Neural cell (in vitro differentiated cells): ENCODE data around the gene MRPL48. TPM values are rescaled to one million over a fixed set of nuclear protein-coding genes. Genes with fewer than 3 reads are reported as not detected.

Experiments used
- H2AFZ ChIP-seq: fragments of 200-600, 300-800 bp; sonication (generic), shearing (Covaris generic); 2 replicates; pipeline ENCODE4 v1.6.0; 2014; ENCODE audit warnings: low read depth, mild to moderate bottlenecking, antibody characterized with exemption, low read length, moderate library complexity
- H3F3A ChIP-seq: fragments of 200-600 bp; shearing (Covaris generic); 2 replicates; pipeline ENCODE4 v1.6.1; 2016; ENCODE audit warnings: mild to moderate bottlenecking, moderate library complexity, mixed read lengths, antibody characterized with exemption, low read length; ENCODE audit not compliant: insufficient read depth, poor library complexity, severe bottlenecking
- H3K27ac ChIP-seq: fragments of 200-600, 300-800 bp; sonication (generic), shearing (Covaris generic); 2 replicates; pipeline ENCODE4 v1.5.1; 2014; ENCODE audit warnings: mild to moderate bottlenecking, low read length, moderate library complexity
- H3K27me3 ChIP-seq: fragments of 300-800, 200-600 bp; sonication (generic), shearing (Covaris generic); 2 replicates; pipeline ENCODE4 v1.6.0; 2014; ENCODE audit warnings: mild to moderate bottlenecking, low read depth, low read length, moderate library complexity; ENCODE audit not compliant: insufficient read depth
- H3K36me3 ChIP-seq: fragments of 300-800, 200-600 bp; sonication (generic), shearing (Covaris generic); 2 replicates; pipeline ENCODE4 v1.5.1; 2014; ENCODE audit warnings: mild to moderate bottlenecking, antibody characterized with exemption, low read length, moderate library complexity; ENCODE audit not compliant: insufficient read depth
- H3K4me2 ChIP-seq: fragments of 300-800, 200-600 bp; sonication (generic), shearing (Covaris generic); 2 replicates; pipeline ENCODE4 v1.6.0; 2014; ENCODE audit warnings: mild to moderate bottlenecking, low read length
- H3K4me3 ChIP-seq: fragments of 300-800, 200-600 bp; sonication (generic), shearing (Covaris generic); 2 replicates; pipeline ENCODE4 v1.5.1; 2014; ENCODE audit warnings: mild to moderate bottlenecking, low read length, moderate library complexity
- H3K79me2 ChIP-seq: fragments of 200-600 bp; shearing (Covaris generic); replicated peaks from 2 replicates; pipeline ENCODE4 v1.6.0; 2014; ENCODE audit warnings: mild to moderate bottlenecking, low read length, moderate library complexity; ENCODE audit not compliant: insufficient read depth
- H3K9ac ChIP-seq: fragments of 300-800, 200-600 bp; sonication (generic), shearing (Covaris generic); 2 replicates; pipeline ENCODE4 v1.6.1; 2016; ENCODE audit warnings: mild to moderate bottlenecking, low read length, mixed read lengths
- H3K9me2 ChIP-seq: fragments of 200-600 bp; shearing (Covaris generic); 2 replicates; pipeline ENCODE4 v1.6.1; 2016; ENCODE audit warnings: mild to moderate bottlenecking, low read length, mixed read lengths; ENCODE audit not compliant: insufficient read depth
- H3K9me3 ChIP-seq: fragments of 200-600, 300-800 bp; sonication (generic), shearing (Covaris generic); 2 replicates; pipeline ENCODE4 v1.6.1; 2016; ENCODE audit warnings: mild to moderate bottlenecking, mixed run types, low read length, moderate library complexity, mixed read lengths
- H4K20me1 ChIP-seq: fragments of 200-600 bp; shearing (Covaris generic); 2 replicates; pipeline ENCODE4 v1.6.1; 2016; ENCODE audit warnings: mild to moderate bottlenecking, mixed run types; ENCODE audit not compliant: insufficient read depth
- EP300 ChIP-seq: fragments of 450-650 bp; conservative IDR thresholded peaks from 2 replicates; pipeline ENCODE4 v1.6.1; 2014; ENCODE audit warnings: antibody characterized with exemption, mild to moderate bottlenecking, moderate library complexity; ENCODE audit not compliant: poor library complexity, severe bottlenecking
- EZH2 ChIP-seq: fragments of 200-600, 300-800 bp; shearing (Covaris generic), sonication (generic); IDR thresholded peaks from 2 replicates; pipeline ENCODE4 v1.6.1; 2014; ENCODE audit warnings: antibody characterized with exemption, low read length, borderline replicate concordance, mild to moderate bottlenecking; ENCODE audit not compliant: insufficient read depth, poor library complexity, severe bottlenecking
- MXI1 ChIP-seq: fragments of 450-650 bp; conservative IDR thresholded peaks from 2 replicates; pipeline ENCODE4 v1.6.1; 2014; ENCODE audit warnings: antibody characterized with exemption, mild to moderate bottlenecking; ENCODE audit not compliant: poor library complexity, severe bottlenecking
- POLR2AphosphoS5 ChIP-seq: IDR thresholded peaks from 2 replicates; pipeline ENCODE4 v1.6.1; 2012
- RAD21 ChIP-seq: fragments of 450-650 bp; conservative IDR thresholded peaks from 2 replicates; pipeline ENCODE4 v1.6.1; 2014; ENCODE audit warnings: antibody characterized with exemption, mild to moderate bottlenecking, moderate library complexity
- SMC3 ChIP-seq: fragments of 450-650 bp; conservative IDR thresholded peaks from 2 replicates; pipeline ENCODE4 v1.6.1; 2014; ENCODE audit warnings: antibody characterized with exemption, mild to moderate bottlenecking, moderate library complexity; ENCODE audit not compliant: poor library complexity
- TAF1 ChIP-seq: IDR thresholded peaks from 2 replicates; pipeline ENCODE4 v1.6.1; 2012; ENCODE audit warnings: low read depth
- polyA plus RNA-seq: library from polyadenylated mRNA; depleted of rRNA; stranded (reverse); fragments of >200 nt; gene quantifications from 2 replicates; pipeline ENCODE4 v1.2.3, GENCODE V29; 2014
- TF ChIP-seq, protein P1 (sequence below): IDR thresholded peaks from 2 replicates; pipeline ENCODE4 v1.6.1; 2012; ENCODE audit warnings: borderline replicate concordance
- TF ChIP-seq, protein P2 (sequence below): fragments of 450-650 bp; IDR thresholded peaks from 2 replicates; pipeline ENCODE4 v1.5.1; 2014; ENCODE audit warnings: antibody characterized with exemption, mild to moderate bottlenecking, moderate library complexity; ENCODE audit not compliant: poor library complexity, severe bottlenecking

MRPL48 gene
- polyA plus RNA-seq, 1 donor from 2014 or later: 98.3 TPM

GRCh38 chr11:73804712-73805111, 17.0 kb downstream of the MRPL48 start:
- TF ChIP-seq TAF1: no peak
- TF ChIP-seq, protein P1, sequence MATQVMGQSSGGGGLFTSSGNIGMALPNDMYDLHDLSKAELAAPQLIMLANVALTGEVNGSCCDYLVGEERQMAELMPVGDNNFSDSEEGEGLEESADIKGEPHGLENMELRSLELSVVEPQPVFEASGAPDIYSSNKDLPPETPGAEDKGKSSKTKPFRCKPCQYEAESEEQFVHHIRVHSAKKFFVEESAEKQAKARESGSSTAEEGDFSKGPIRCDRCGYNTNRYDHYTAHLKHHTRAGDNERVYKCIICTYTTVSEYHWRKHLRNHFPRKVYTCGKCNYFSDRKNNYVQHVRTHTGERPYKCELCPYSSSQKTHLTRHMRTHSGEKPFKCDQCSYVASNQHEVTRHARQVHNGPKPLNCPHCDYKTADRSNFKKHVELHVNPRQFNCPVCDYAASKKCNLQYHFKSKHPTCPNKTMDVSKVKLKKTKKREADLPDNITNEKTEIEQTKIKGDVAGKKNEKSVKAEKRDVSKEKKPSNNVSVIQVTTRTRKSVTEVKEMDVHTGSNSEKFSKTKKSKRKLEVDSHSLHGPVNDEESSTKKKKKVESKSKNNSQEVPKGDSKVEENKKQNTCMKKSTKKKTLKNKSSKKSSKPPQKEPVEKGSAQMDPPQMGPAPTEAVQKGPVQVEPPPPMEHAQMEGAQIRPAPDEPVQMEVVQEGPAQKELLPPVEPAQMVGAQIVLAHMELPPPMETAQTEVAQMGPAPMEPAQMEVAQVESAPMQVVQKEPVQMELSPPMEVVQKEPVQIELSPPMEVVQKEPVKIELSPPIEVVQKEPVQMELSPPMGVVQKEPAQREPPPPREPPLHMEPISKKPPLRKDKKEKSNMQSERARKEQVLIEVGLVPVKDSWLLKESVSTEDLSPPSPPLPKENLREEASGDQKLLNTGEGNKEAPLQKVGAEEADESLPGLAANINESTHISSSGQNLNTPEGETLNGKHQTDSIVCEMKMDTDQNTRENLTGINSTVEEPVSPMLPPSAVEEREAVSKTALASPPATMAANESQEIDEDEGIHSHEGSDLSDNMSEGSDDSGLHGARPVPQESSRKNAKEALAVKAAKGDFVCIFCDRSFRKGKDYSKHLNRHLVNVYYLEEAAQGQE: no peak
- TF ChIP-seq, protein P2, sequence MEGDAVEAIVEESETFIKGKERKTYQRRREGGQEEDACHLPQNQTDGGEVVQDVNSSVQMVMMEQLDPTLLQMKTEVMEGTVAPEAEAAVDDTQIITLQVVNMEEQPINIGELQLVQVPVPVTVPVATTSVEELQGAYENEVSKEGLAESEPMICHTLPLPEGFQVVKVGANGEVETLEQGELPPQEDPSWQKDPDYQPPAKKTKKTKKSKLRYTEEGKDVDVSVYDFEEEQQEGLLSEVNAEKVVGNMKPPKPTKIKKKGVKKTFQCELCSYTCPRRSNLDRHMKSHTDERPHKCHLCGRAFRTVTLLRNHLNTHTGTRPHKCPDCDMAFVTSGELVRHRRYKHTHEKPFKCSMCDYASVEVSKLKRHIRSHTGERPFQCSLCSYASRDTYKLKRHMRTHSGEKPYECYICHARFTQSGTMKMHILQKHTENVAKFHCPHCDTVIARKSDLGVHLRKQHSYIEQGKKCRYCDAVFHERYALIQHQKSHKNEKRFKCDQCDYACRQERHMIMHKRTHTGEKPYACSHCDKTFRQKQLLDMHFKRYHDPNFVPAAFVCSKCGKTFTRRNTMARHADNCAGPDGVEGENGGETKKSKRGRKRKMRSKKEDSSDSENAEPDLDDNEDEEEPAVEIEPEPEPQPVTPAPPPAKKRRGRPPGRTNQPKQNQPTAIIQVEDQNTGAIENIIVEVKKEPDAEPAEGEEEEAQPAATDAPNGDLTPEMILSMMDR: no peak
- no peak for TF ChIP-seq RAD21
- TF ChIP-seq MXI1: no peak
- TF ChIP-seq EZH2: no peak
- no peak for TF ChIP-seq EP300
- no peak for TF ChIP-seq POLR2AphosphoS5
- no peak for TF ChIP-seq SMC3

DNA sequence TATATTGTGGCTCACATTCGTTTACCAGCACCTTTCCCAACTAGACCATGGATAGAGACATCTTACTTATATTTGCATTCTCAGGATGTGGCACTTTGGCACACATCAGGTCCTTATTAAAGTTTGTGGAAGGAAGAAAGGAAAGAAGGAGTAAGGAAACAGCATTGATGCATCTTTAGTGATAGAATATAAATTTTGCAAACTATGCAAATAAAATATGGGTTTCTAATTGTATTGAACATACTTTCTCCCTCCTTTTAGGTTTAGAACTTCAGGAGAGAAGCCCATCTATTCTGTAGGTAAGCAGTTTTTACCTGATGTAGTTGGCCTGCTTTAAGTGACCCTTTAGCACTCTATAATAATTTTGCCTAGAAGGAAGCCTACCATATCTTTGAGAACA, 20.4 kb downstream of the MRPL48 start:
- no peaks in the 10 kb centered on the region for H3K9me2 ChIP-seq
- peaks cover 6% of the 10 kb centered on the region for H3K36me3 ChIP-seq
- H2AFZ ChIP-seq: no peak overlapping the region
- no peaks in the 10 kb centered on the region for H3K9me3 ChIP-seq
- no peaks in the 10 kb centered on the region for H3F3A ChIP-seq
- no peak overlapping the region for H3K4me2 ChIP-seq
- no peaks in the 10 kb centered on the region for H3K79me2 ChIP-seq
- H3K27ac ChIP-seq: no peak overlapping the region
- H3K27me3 ChIP-seq: no peaks in the 10 kb centered on the region
- TF ChIP-seq POLR2AphosphoS5: no peak
- TF ChIP-seq RAD21: no peak
- TF ChIP-seq EZH2: no peak
- no peak for TF ChIP-seq MXI1
- no peak overlapping the region for H3K4me3 ChIP-seq
- no peaks in the 10 kb centered on the region for H4K20me1 ChIP-seq
- H3K9ac ChIP-seq: no peak overlapping the region

More at GRCh38 chr11:73804712-73805111, 17.0 kb downstream of the MRPL48 start:
- Histone ChIP-seq H3K9me2 (no peaks in the 10 kb centered on the region), H2AFZ (no peak overlapping the region), H3K4me2 (no peak overlapping the region), H3K36me3 (peaks cover 6% of the 10 kb centered on the region), H3F3A (no peaks in the 10 kb centered on the region), H3K27me3 (no peaks in the 10 kb centered on the region), H3K9ac (no peak overlapping the region), H3K27ac (no peak overlapping the region), H3K79me2 (no peaks in the 10 kb centered on the region), H3K9me3 (no peaks in the 10 kb centered on the region), H4K20me1 (no peaks in the 10 kb centered on the region), H3K4me3 (no peak overlapping the region)

- no peak overlapping the region for H3K4me2 ChIP-seq
- H3K79me2 ChIP-seq: no peaks in the 10 kb centered on the region
- H4K20me1 ChIP-seq: no peaks in the 10 kb centered on the region
- no peak overlapping the region for H3K9ac ChIP-seq
- no peak for TF ChIP-seq MXI1
- TF ChIP-seq, protein P2: no peak
- TF ChIP-seq EZH2: no peak
- no peak for TF ChIP-seq SMC3
- TF ChIP-seq, protein P1: no peak
- no peak for TF ChIP-seq POLR2AphosphoS5
- no peak for TF ChIP-seq RAD21
- TF ChIP-seq TAF1: no peak
- TF ChIP-seq EP300: no peak
- H3K4me3 ChIP-seq: no peak overlapping the region
- no peaks in the 10 kb centered on the region for H3K9me3 ChIP-seq
- no peak overlapping the region for H2AFZ ChIP-seq
- H3K27ac ChIP-seq: no peak overlapping the region
- no peaks in the 10 kb centered on the region for H3K27me3 ChIP-seq
- no peaks in the 10 kb centered on the region for H3F3A ChIP-seq
- no peaks in the 10 kb centered on the region for H3K9me2 ChIP-seq
- H3K36me3 ChIP-seq: peaks cover 6% of the 10 kb centered on the region
Measured at GRCh38 chr11:73810637-73811036, 23.0 kb downstream of the MRPL48 start.
